Hepatocyte (in vitro differentiated cells): Measurements from ENCODE around the gene PNPLA7.

Source experiments
- CTCF ChIP-seq: fragments of 200-600 bp; sonication (generic); IDR thresholded peaks from 2 replicates; pipeline ENCODE4 v1.5.1; 2016; ENCODE audit warnings: antibody characterized with exemption, mild to moderate bottlenecking; ENCODE audit not compliant: poor library complexity
- EZH2 ChIP-seq: fragments of 200-600 bp; sonication (generic); IDR thresholded peaks from 2 replicates; pipeline ENCODE4 v1.6.1; 2016; ENCODE audit warnings: antibody characterized with exemption, mild to moderate bottlenecking, borderline replicate concordance
- EZH2phosphoT487 ChIP-seq: fragments of 200-600 bp; sonication (generic); IDR thresholded peaks from one replicate; pipeline ENCODE4 v1.6.1; 2018; ENCODE audit warnings: antibody characterized with exemption, mild to moderate bottlenecking, low read depth, moderate library complexity; ENCODE audit not compliant: unreplicated experiment, severe bottlenecking

- TF ChIP-seq CTCF (no peak), EZH2phosphoT487 (no peak), EZH2 (no peak)
Observed at GRCh38 chr9:137586854-137587253, 36.7 kb upstream of the PNPLA7 start.
